GM18526 (cell line): ENCODE measurements around the gene TSSK2.
A peak's percentile ranks its signal among the peaks of the same experiment; 100 is the strongest.

ENCODE experiments used
- POLR2A ChIP-seq: IDR thresholded peaks from 3 replicates; pipeline ENCODE4 v1.6.1; 2011; ENCODE audit not compliant: insufficient read length; ENCODE audit errors: extremely low read depth

TSSK2 gene

GRCh38 chr22:19177164-19178064 lies 46.3 kb downstream of the TSSK2 start:
- TF ChIP-seq POLR2A: no peak

- TF ChIP-seq POLR2A: peak; percentile 39
These were observed 47.1 kb downstream of the TSSK2 start for GRCh38 chr22:19178065-19178656.

GRCh38 chr22:19178657-19179496 lies 47.8 kb downstream of the TSSK2 start, which contains the start of gene SLC25A1:
Gene SLC25A1, minus strand, starts transcription at chr22:19178736. Its CDS starts 63 bp downstream, at chr22:19178673.
- peak; percentile 32 for TF ChIP-seq POLR2A

- no peak for TF ChIP-seq POLR2A
These were observed 48.5 kb downstream of the TSSK2 start for GRCh38 chr22:19179497-19180048.

- TF ChIP-seq POLR2A: no peak
These were observed 49.1 kb downstream of the TSSK2 start for GRCh38 chr22:19180234-19180633.

- TF ChIP-seq POLR2A: no peak
These were observed 49.8 kb downstream of the TSSK2 start for GRCh38 chr22:19180740-19181410.

DNA sequence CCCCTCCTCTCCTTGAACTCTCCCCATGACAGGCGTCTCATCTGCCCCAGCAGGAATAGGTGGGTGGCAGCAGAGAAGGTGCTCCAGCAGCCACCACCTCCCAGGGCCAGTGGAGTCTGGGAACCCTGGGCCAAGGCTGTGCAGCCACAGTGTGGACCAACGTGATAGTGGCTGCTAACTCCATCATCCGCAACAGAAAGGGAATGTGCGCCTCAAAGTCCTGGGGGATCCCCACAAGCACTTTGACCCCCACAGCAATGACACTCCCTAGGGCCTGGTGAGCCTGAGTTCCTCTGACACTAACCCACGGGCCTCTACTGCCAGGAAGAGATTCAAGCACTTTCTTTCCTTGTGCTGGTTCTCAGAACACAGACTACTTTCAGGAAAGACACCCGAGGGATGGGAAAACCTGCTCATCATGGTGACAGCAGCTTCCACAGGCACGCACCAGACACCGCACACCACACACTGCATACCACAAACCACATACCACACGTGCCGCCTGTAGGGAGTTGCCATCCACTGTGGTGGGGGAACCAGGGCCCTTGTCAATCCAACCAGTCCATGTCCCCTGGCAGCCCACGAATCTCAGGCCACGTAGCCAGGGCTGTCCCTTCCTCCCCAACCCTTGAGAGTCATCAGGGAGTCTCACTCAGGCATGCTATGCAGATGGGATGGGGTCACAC lies 50.8 kb downstream of the TSSK2 start:
- TF ChIP-seq POLR2A: no peak
